Psoas muscle (tissue), 8 donors: ENCODE data around the gene DIO1. TPM values are rescaled to one million over a fixed set of nuclear protein-coding genes. Genes with fewer than 3 reads are reported as not detected.

ENCODE experiments used
- ATAC-seq, 4 donors: fragments of 200-7000 bp; cut with Tn5 transposase; one replicate each; pipeline ENCODE4 v1.9.1; 2020; ENCODE audit warnings: moderate library complexity in 3 of 4, mild to moderate bottlenecking in 2 of 4
- DNase-seq, 2 donors: peaks; one replicate each; pipeline ENCODE4 v3.0.0-alpha.2; 2020
- H3K27ac ChIP-seq: fragments of 200-600 bp; one replicate; pipeline ENCODE4 v1.8.0; 2022
- H3K27me3 ChIP-seq, 3 donors: fragments of 200-600 bp in 1 of 3; one replicate each; pipeline versions ENCODE4 v1.6.1 to v1.8.0; 2013 to 2022; ENCODE audit warnings: low read length in 2 of 3, mild to moderate bottlenecking in 2 of 3, moderate library complexity in 1 of 3; ENCODE audit not compliant: insufficient read depth in 3 of 3
- H3K36me3 ChIP-seq, 2 donors: fragments of 200-600 bp in 1 of 2; one replicate each; pipeline versions ENCODE4 v1.6.1 to v1.8.0; 2013 to 2022; ENCODE audit warnings: low read depth in 1 of 2, mild to moderate bottlenecking in 1 of 2, moderate library complexity in 1 of 2; ENCODE audit not compliant: insufficient read depth in 1 of 2
- H3K4me1 ChIP-seq: fragments of 200-600 bp; one replicate; pipeline ENCODE4 v1.8.0; 2022
- H3K4me3 ChIP-seq: fragments of 200-600 bp; one replicate; pipeline ENCODE4 v1.8.0; 2022; ENCODE audit warnings: mild to moderate bottlenecking
- H3K9me3 ChIP-seq: fragments of 200-600 bp; one replicate; pipeline ENCODE4 v1.8.0; 2022
- WGBS, 3 donors: extraction: QIAGEN DNeasy Blood & Tissue Kit; methylation state at CpG; one replicate each; pipeline versions ENCODE4 v1.1.6 to v1.1.7; 2013; 5-methylcytosine and 5-hydroxymethylcytosine counted together
- intact Hi-C, 2 donors: fragments of 100-400 bp; cut with DNase I; formaldehyde crosslinking; loops; one replicate each; pipeline versions ENCODE4 v1.11.0 to v1.14.2; 2022
- polyA plus RNA-seq, 3 donors: library from polyadenylated mRNA; stranded (reverse); fragments of 200-250 nt; gene quantifications; one replicate each; pipeline ENCODE4 v1.2.3, GENCODE V29; 2013
- total RNA-seq, 4 donors: library from RNA; stranded (reverse); fragmentation: NEBNext Ultra II Directional in 2 of 4; extraction: Animal tissue kit (Norgen Biotek cat#: 25700) in 2 of 4; gene quantifications; one replicate each; pipeline versions ENCODE4 v1.2.1 to v1.2.4, GENCODE V29; 2021 to 2023
- TF ChIP-seq, protein P1 (sequence below): fragments of 200-600 bp; IDR thresholded peaks from one replicate; pipeline ENCODE4 v1.8.0; 2022; ENCODE audit warnings: antibody characterized with exemption
- donor health status: healthy with polysubstance abuse.
- donor health status: DM: no; HTN: no; CAD: no; lungs with moderate emphysema.
- donor health status: Bipolar disorder and iron deficiency.
- donor health status: healthy.
- donor health status: DM: yes; HTN: yes; CAD: no.
- donor health status: DM: no; HTN: no; CAD: no.
- donor health status: DM: no; HTN: no; CAD: no.
- donor health status: DM: yes; HTN: yes; CAD: no.

The DIO1 gene
- total and polyA plus RNA-seq, 7 donors, result not detected

GRCh38 chr1:53945183-53945432 lies 51.1 kb downstream of the DIO1 start:
- 0 to 1% (median 0%) methylated on average over 16 of the region's 16 CpGs for WGBS, 3 donors
- DNase-seq (no peak), ATAC-seq (no peak)
- H3K4me1 ChIP-seq, result peaks cover 20% of the 10 kb centered on the region
- H3K9me3 ChIP-seq, result no peaks in the 10 kb centered on the region
- no peaks in the 10 kb centered on the region for H3K27me3 ChIP-seq
- no peaks in the 10 kb centered on the region for H3K36me3 ChIP-seq
- intact Hi-C loops, result loop anchor here (2.0 to 5.0 kb wide), 3 partner anchors 54 to 107 kb away; partner anchors contain the start of genes TCEANC2 (in 1 of the 2) and TMEM59 (in 1 of the 2)
- H3K4me3 ChIP-seq, result peak overlapping the region; percentile 90
- TF ChIP-seq, protein P1, sequence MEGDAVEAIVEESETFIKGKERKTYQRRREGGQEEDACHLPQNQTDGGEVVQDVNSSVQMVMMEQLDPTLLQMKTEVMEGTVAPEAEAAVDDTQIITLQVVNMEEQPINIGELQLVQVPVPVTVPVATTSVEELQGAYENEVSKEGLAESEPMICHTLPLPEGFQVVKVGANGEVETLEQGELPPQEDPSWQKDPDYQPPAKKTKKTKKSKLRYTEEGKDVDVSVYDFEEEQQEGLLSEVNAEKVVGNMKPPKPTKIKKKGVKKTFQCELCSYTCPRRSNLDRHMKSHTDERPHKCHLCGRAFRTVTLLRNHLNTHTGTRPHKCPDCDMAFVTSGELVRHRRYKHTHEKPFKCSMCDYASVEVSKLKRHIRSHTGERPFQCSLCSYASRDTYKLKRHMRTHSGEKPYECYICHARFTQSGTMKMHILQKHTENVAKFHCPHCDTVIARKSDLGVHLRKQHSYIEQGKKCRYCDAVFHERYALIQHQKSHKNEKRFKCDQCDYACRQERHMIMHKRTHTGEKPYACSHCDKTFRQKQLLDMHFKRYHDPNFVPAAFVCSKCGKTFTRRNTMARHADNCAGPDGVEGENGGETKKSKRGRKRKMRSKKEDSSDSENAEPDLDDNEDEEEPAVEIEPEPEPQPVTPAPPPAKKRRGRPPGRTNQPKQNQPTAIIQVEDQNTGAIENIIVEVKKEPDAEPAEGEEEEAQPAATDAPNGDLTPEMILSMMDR, result no peak
- H3K27ac ChIP-seq, result peak overlapping the region; percentile 89

GRCh38 chr1:53945433-53946251 lies 51.7 kb downstream of the DIO1 start, which contains the start of gene IFT25:
Gene IFT25 (minus strand): TSS chr1:53945699. CDS start chr1:53940082, 5,617 bp downstream.
- H3K4me1 ChIP-seq, result peaks cover 20% of the 10 kb centered on the region
- peak; percentile 95 to 96 (median 96) for ATAC-seq
- intact Hi-C loops, result loop anchor here (2.0 to 5.0 kb wide), 4 partner anchors 55 to 107 kb away; partner anchors contain the start of genes TCEANC2 (in 1 of the 2), TMEM59 (in 1 of the 2) and YIPF1 (in 1 of the 2)
- H3K9me3 ChIP-seq, result no peaks in the 10 kb centered on the region
- H3K36me3 ChIP-seq, result no peaks in the 10 kb centered on the region
- peak; percentile 97 to 99 for DNase-seq
- TF ChIP-seq, protein P1, result no peak
- H3K4me3 ChIP-seq, result peak within 1 kb of the TSS; percentile 90
- H3K27me3 ChIP-seq, result no peaks in the 10 kb centered on the region
- WGBS, 3 donors, result 1% methylated on average over 55 to 90 of the region's 90 CpGs
- peak within 1 kb of the TSS; percentile 89 for H3K27ac ChIP-seq

GRCh38 chr1:53946252-53947171 lies 52.5 kb downstream of the DIO1 start, which contains the start of gene LRRC42:
Gene LRRC42 (plus strand): TSS chr1:53946350. CDS start chr1:53952000, 5,650 bp downstream.
- ATAC-seq (peak; percentile 88 to 92 (median 90)), DNase-seq (no peak)
- WGBS, 3 donors, result 1 to 2% (median 1%) methylated on average over 38 to 58 of the region's 58 CpGs
- H3K4me3 ChIP-seq, result peak within 1 kb of the TSS; percentile 90
- no peaks in the 10 kb centered on the region for H3K27me3 ChIP-seq
- H3K27ac ChIP-seq, result peak within 1 kb of the TSS; percentile 89
- no peaks in the 10 kb centered on the region for H3K9me3 ChIP-seq
- intact Hi-C loops, result loop anchor here in 1 of 2 donors (2.0 to 5.0 kb wide), 3 partner anchors 58 to 106 kb away; partner anchors contain the start of genes TCEANC2, TMEM59 and YIPF1
- peaks cover 0 to 1% of the 10 kb centered on the region in 2 donors for H3K36me3 ChIP-seq
- TF ChIP-seq, protein P1, result peak; percentile 22
- H3K4me1 ChIP-seq, result peaks cover 20% of the 10 kb centered on the region

DNA sequence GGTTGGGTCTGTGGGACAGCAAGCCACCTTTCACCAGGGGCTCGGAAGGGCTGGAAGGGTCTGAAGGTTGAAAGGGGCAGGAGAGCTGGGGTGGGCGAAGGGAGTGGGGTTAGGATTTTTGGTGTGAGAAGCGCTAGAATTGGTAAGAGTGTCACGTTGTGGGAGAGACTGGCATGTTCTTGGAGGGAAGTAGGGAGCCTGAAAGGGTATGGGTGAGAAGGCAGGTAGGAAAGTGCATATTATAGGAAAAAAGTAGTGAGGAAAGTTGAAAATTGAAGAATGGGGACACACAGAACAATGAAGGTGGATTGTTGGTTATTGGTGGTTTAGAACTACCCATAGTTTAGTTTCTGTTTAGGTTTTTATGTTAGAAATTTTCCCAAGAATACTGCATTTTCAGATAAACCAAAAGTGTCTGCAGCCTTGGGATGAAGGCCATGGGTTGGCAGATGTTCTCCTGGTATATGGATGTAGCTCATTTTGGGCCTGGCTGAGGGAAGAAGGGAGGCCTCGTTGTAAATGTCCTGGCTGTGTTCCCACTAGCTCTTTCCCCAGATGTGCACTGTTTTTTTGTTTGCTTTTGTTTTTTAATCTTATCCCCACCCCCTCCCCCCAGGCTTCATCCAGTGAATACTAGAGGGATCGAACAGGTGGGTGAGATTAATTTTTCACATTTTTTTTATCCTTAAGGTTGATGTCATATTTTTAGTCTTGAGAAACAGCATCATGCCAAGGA lies 53.4 kb downstream of the DIO1 start:
- ATAC-seq (no peak), DNase-seq (no peak)
- intact Hi-C loops, result loop anchor here in 1 of 2 donors (2.0 to 5.0 kb wide), 3 partner anchors 59 to 105 kb away; partner anchors contain the start of genes TCEANC2, TMEM59 and YIPF1
- Histone ChIP-seq H3K4me3 (peak overlapping the region; percentile 90), H3K4me1 (peaks cover 20% of the 10 kb centered on the region), H3K27ac (peak overlapping the region; percentile 89), H3K27me3 (no peaks in the 10 kb centered on the region), H3K36me3 (peaks cover 3 to 10% of the 10 kb centered on the region in 2 donors), H3K9me3 (no peaks in the 10 kb centered on the region)
- TF ChIP-seq, protein P1, result no peak
- 44 to 50% (median 47%) methylated on average over 6 of the region's 6 CpGs for WGBS, 3 donors
